RWPE2 (cell line): ENCODE measurements around the gene NOD2.

Experiments
- ATAC-seq: fragments of 200-7000 bp; cut with Tn5 transposase; 3 replicates; pipeline ENCODE4 v1.9.1; 2021; ENCODE audit warnings: low read depth
- DNase-seq: peaks from one replicate; pipeline ENCODE4 v3.0.0-alpha.2; 2020; ENCODE audit warnings: low spot score
- H3K27ac ChIP-seq: fragments of 450-650 bp; 2 replicates; pipeline ENCODE4 v1.5.1; 2017; ENCODE audit warnings: mild to moderate bottlenecking; ENCODE audit not compliant: poor library complexity, severe bottlenecking
- H3K27me3 ChIP-seq: fragments of 250-450 bp; sonication (Bioruptor Pico); 2 replicates; pipeline ENCODE4 v1.5.1; 2021; ENCODE audit warnings: mild to moderate bottlenecking, moderate library complexity; ENCODE audit not compliant: insufficient read depth, poor library complexity, severe bottlenecking
- H3K36me3 ChIP-seq: fragments of 250-450 bp; sonication (Bioruptor Pico); 2 replicates; pipeline ENCODE4 v1.5.1; 2020; ENCODE audit warnings: low read depth, mild to moderate bottlenecking, moderate library complexity
- H3K4me1 ChIP-seq: fragments of 250-450 bp; sonication (Bioruptor Pico); 2 replicates; pipeline ENCODE4 v1.5.1; 2021; ENCODE audit warnings: mild to moderate bottlenecking, moderate library complexity; ENCODE audit not compliant: insufficient read depth, poor library complexity, severe bottlenecking
- H3K4me3 ChIP-seq: fragments of 250-450 bp; sonication (Bioruptor Pico); 2 replicates; pipeline ENCODE4 v1.5.1; 2021; ENCODE audit warnings: mild to moderate bottlenecking, moderate library complexity; ENCODE audit not compliant: severe bottlenecking
- H3K9me3 ChIP-seq: fragments of 250-450 bp; sonication (Bioruptor Pico); 2 replicates; pipeline ENCODE4 v1.5.1; 2021; ENCODE audit warnings: mild to moderate bottlenecking, moderate library complexity; ENCODE audit not compliant: severe bottlenecking
- CTCF ChIP-seq: fragments of 450-650 bp; IDR thresholded peaks from one replicate; pipeline ENCODE4 v1.5.1; 2017; ENCODE audit warnings: mild to moderate bottlenecking, moderate library complexity; ENCODE audit not compliant: poor library complexity, severe bottlenecking

Gene NOD2

GRCh38 chr16:50696575-50697420, 3.4 kb downstream of the NOD2 start:
- Histone ChIP-seq H3K9me3 (no peaks in the 10 kb centered on the region), H3K36me3 (no peaks in the 10 kb centered on the region), H3K4me1 (peaks cover 28% of the 10 kb centered on the region), H3K27me3 (no peaks in the 10 kb centered on the region), H3K27ac (peak overlapping the region; percentile 23), H3K4me3 (no peak overlapping the region)
- TF ChIP-seq CTCF = no peak
- DNase-seq (peak; percentile 95), ATAC-seq (peak; percentile 76)

DNA sequence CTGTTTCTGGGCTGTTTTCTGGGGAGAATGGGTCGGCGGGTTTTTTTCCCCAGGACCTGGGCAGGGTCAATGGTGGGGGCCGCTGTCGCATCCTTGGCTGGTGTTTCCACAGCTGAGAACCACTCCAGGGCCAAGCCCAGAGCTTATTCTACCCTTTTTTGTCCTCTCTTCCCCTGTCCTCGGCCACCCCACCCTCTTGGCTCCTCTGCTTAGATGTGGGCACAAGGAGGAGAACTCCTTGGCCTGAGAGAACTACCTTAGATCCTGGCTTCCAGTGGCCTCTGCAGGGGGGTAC, 4.0 kb downstream of the NOD2 start:
- H3K4me3 ChIP-seq = no peak overlapping the region

GRCh38 chr16:50697881-50698767, 4.7 kb downstream of the NOD2 start:
- DNase-seq (no peak), ATAC-seq (no peak)
- Histone ChIP-seq H3K27ac (no peak overlapping the region), H3K4me3 (no peak overlapping the region), H3K27me3 (no peaks in the 10 kb centered on the region), H3K36me3 (no peaks in the 10 kb centered on the region), H3K4me1 (peaks cover 28% of the 10 kb centered on the region), H3K9me3 (no peaks in the 10 kb centered on the region)
- TF ChIP-seq CTCF = no peak

More for the DNA sequence above, 4.0 kb downstream of the NOD2 start:
- DNase-seq (no peak), ATAC-seq (no peak)
- Histone ChIP-seq H3K36me3 (no peaks in the 10 kb centered on the region), H3K27ac (peak overlapping the region; percentile 23), H3K27me3 (no peaks in the 10 kb centered on the region), H3K9me3 (no peaks in the 10 kb centered on the region), H3K4me1 (peaks cover 28% of the 10 kb centered on the region)
- TF ChIP-seq CTCF = no peak

- Histone ChIP-seq H3K9me3 (peaks cover 9% of the 10 kb centered on the region), H3K27ac (peak overlapping the region; percentile 11), H3K4me1 (peaks cover 28% of the 10 kb centered on the region), H3K27me3 (no peaks in the 10 kb centered on the region), H3K4me3 (no peak overlapping the region), H3K36me3 (no peaks in the 10 kb centered on the region)
- ATAC-seq = peak; percentile 81
- TF ChIP-seq CTCF = no peak
- DNase-seq = peak; percentile 85
These were observed 6.1 kb downstream of the NOD2 start for GRCh38 chr16:50699326-50700159.
